ENCODE measurements around the gene USP11.

USP11 gene

DNA sequence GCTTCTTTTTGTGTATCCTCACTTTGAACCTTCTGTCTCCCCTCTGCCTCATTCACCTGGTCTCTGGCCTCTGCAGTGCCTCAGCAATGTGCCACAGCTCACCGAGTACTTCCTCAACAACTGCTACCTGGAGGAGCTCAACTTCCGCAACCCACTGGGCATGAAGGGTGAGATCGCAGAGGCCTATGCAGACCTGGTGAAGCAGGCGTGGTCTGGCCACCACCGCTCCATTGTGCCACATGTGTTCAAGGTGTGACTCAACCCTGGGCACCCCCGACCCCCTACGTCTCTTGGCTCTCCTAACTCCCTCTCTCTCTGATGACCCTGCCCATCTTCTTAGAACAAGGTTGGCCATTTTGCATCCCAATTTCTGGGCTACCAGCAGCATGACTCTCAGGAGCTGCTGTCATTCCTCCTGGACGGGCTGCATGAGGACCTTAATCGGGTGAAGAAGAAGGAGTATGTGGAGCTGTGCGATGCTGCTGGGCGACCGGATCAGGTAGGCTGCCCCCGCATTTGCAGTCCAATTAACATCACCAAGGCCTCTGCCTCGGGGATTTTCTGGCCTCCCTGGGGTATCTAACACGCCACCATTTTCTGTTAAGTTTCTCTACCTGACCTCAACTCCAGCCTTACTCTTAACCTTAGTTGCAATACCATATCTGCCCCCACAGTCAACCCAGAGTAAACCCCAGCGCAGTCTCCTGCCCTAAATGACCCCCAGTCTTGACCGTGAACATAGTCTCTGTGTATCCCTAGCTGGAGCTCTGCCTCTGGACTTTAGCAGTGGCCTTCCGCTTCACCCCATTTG, 8.6 kb downstream of the USP11 start:
- TF ChIP-seq FOXP2 (optimal IDR thresholded peaks at IDR 0.05; ENCODE audit: control extremely low read depth, extremely low read length, insufficient read depth) (no peak), POLR2AphosphoS5 (IDR thresholded peaks at IDR 0.05; ENCODE audit: borderline replicate concordance, low read depth, low read length) (no peak), EZH2 (IDR thresholded peaks at IDR 0.05) (no peak)
- Histone ChIP-seq H3K9ac (ENCODE audit: insufficient read length) (no peak overlapping the region), H3K36me3 (ENCODE audit: insufficient read depth, low read length) (peaks cover 55% of the 10 kb centered on the region; the same call in 1 of the 2 replicates), H3K9me3 (ENCODE audit: low read depth, low read length) (no peaks in the 10 kb centered on the region), H3K27ac (no peak overlapping the region), H3K4me3 (no peak overlapping the region)
- no peak for DNase-seq (ENCODE audit: low read depth, low spot score)

DNA sequence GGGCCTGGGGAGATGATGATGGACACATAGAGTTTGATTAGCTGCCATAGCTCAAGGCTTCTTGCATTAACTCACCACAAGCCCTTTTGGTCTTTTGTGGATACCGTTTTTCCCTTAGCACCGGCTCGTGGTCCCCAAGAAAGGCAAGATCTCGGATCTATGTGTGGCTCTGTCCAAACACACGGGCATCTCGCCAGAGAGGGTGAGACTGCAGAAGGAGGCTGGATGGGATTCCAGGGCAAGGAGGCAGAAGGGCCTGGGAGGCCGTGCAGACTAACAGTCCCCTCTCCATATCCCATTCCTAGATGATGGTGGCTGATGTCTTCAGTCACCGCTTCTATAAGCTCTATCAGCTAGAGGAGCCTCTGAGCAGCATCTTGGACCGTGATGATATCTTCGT, 9.5 kb downstream of the USP11 start:
- H3K27ac ChIP-seq = no peak overlapping the region
- TF ChIP-seq POLR2AphosphoS5 (IDR thresholded peaks at IDR 0.05; ENCODE audit: borderline replicate concordance, low read depth, low read length) (no peak), FOXP2 (optimal IDR thresholded peaks at IDR 0.05; ENCODE audit: control extremely low read depth, extremely low read length, insufficient read depth) (no peak), EZH2 (IDR thresholded peaks at IDR 0.05) (no peak)
- H3K9me3 ChIP-seq (ENCODE audit: low read depth, low read length) = no peaks in the 10 kb centered on the region
- DNase-seq (ENCODE audit: low read depth, low spot score) = no peak
- peaks cover 55% of the 10 kb centered on the region; the same call in 1 of the 2 replicates for H3K36me3 ChIP-seq (ENCODE audit: insufficient read depth, low read length)
- no peak overlapping the region for H3K4me3 ChIP-seq
- H3K9ac ChIP-seq (ENCODE audit: insufficient read length) = no peak overlapping the region

DNA sequence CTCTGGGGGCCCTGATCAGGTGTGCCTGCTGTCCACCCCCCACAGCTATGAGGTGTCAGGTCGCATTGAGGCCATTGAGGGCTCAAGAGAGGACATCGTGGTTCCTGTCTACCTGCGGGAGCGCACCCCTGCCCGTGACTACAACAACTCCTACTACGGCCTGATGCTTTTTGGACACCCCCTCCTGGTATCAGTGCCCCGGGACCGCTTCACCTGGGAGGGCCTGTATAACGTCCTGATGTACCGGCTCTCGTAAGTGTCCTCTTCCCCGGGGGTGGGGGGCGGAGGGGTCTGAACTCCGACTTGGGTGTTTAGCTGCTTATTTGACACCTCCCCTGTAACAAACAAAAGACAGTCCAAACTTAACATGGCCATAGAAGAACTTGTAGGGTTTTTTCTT, 10.5 kb downstream of the USP11 start:
- no peak for DNase-seq (ENCODE audit: low read depth, low spot score)
- Histone ChIP-seq H3K36me3 (ENCODE audit: insufficient read depth, low read length) (peaks cover 55% of the 10 kb centered on the region; the same call in 1 of the 2 replicates), H3K9ac (ENCODE audit: insufficient read length) (no peak overlapping the region), H3K27ac (no peak overlapping the region), H3K4me3 (no peak overlapping the region), H3K9me3 (ENCODE audit: low read depth, low read length) (no peaks in the 10 kb centered on the region)
- no peak for TF ChIP-seq FOXP2 (optimal IDR thresholded peaks at IDR 0.05; ENCODE audit: control extremely low read depth, extremely low read length, insufficient read depth)
- TF ChIP-seq POLR2AphosphoS5 (IDR thresholded peaks at IDR 0.05; ENCODE audit: borderline replicate concordance, low read depth, low read length) = no peak
- no peak for TF ChIP-seq EZH2 (IDR thresholded peaks at IDR 0.05)

DNA sequence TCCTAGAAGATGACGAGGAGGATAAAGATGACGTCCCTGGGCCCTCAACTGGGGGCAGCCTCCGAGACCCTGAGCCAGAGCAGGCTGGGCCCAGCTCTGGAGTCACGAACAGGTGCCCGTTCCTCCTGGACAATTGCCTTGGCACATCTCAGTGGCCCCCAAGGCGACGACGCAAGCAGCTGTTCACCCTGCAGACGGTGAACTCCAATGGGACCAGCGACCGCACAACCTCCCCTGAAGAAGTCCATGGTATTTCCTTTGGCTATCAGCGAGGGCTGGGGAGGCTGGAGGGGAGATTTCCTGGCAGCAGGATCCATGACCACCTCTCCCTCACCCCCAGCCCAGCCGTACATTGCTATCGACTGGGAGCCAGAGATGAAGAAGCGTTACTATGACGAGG, 11.9 kb downstream of the USP11 start:
- TF ChIP-seq FOXP2 (optimal IDR thresholded peaks at IDR 0.05; ENCODE audit: control extremely low read depth, extremely low read length, insufficient read depth) (no peak), POLR2AphosphoS5 (IDR thresholded peaks at IDR 0.05; ENCODE audit: borderline replicate concordance, low read depth, low read length) (no peak), EZH2 (IDR thresholded peaks at IDR 0.05) (no peak)
- no peak for DNase-seq (ENCODE audit: low read depth, low spot score)
- Histone ChIP-seq H3K27ac (no peak overlapping the region), H3K4me3 (no peak overlapping the region), H3K36me3 (ENCODE audit: insufficient read depth, low read length) (peaks cover 47% of the 10 kb centered on the region; the same call in 1 of the 2 replicates), H3K9ac (ENCODE audit: insufficient read length) (no peak overlapping the region), H3K9me3 (ENCODE audit: low read depth, low read length) (no peaks in the 10 kb centered on the region)

DNA sequence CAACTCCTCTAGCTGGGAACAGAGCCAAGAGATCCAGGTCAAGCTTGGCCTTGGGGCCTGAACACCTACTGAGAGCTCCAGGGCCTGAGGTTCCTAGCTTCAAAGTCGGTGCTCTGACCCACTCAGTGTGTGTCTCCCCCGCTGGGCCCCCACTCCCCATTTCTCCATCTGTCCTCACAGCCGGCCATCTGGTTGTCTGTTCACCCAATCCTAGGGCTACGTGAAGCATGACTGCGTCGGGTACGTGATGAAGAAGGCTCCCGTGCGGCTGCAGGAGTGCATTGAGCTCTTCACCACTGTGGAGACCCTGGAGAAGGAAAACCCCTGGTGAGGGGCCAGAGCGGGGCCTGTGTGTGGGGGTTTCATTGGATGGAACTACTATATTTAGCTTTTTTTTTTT, 12.3 kb downstream of the USP11 start:
- Histone ChIP-seq H3K9me3 (ENCODE audit: low read depth, low read length) (no peaks in the 10 kb centered on the region), H3K27ac (no peak overlapping the region), H3K4me3 (no peak overlapping the region), H3K9ac (ENCODE audit: insufficient read length) (no peak overlapping the region), H3K36me3 (ENCODE audit: insufficient read depth, low read length) (peaks cover 42% of the 10 kb centered on the region; the same call in 1 of the 2 replicates)
- DNase-seq (ENCODE audit: low read depth, low spot score) = no peak
- TF ChIP-seq FOXP2 (optimal IDR thresholded peaks at IDR 0.05; ENCODE audit: control extremely low read depth, extremely low read length, insufficient read depth) (no peak), POLR2AphosphoS5 (IDR thresholded peaks at IDR 0.05; ENCODE audit: borderline replicate concordance, low read depth, low read length) (no peak), EZH2 (IDR thresholded peaks at IDR 0.05) (no peak)

DNA sequence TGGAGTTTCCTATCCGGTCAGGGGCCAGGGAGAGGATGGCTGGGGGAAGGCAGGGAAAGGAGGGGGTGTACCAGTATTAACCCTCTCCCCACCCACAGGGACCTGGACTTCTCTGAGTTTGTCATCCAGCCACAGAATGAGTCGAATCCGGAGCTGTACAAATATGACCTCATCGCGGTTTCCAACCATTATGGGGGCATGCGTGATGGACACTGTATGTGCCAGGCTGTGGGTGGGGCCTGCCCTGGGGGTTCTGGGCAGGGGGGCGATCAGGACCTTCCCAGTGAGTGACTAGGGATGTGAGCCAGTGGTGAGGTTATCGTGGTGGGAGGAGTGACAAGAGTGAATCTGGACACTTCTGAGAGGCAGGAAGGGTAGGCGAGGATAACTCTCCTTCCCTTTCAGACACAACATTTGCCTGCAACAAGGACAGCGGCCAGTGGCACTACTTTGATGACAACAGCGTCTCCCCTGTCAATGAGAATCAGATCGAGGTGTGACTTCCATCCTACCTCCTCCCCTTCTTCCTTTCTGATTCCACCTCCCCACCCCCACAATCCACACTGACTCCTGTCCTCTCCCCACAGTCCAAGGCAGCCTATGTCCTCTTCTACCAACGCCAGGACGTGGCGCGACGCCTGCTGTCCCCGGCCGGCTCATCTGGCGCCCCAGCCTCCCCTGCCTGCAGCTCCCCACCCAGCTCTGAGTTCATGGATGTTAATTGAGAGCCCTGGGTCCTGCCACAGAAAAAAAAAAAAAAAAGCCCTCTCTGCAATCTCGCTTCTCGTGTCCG, 14.6 kb downstream of the USP11 start:
- H3K4me3 ChIP-seq = no peak overlapping the region
- no peak for TF ChIP-seq POLR2AphosphoS5 (IDR thresholded peaks at IDR 0.05; ENCODE audit: borderline replicate concordance, low read depth, low read length)
- no peak for TF ChIP-seq EZH2 (IDR thresholded peaks at IDR 0.05)
- no peak for TF ChIP-seq FOXP2 (optimal IDR thresholded peaks at IDR 0.05; ENCODE audit: control extremely low read depth, extremely low read length, insufficient read depth)
- no peak for DNase-seq (ENCODE audit: low read depth, low spot score)
- H3K27ac ChIP-seq = no peak overlapping the region
- no peaks in the 10 kb centered on the region for H3K9me3 ChIP-seq (ENCODE audit: low read depth, low read length)
- peaks cover 19% of the 10 kb centered on the region; the same call in 1 of the 2 replicates for H3K36me3 ChIP-seq (ENCODE audit: insufficient read depth, low read length)
- H3K9ac ChIP-seq (ENCODE audit: insufficient read length) = no peak overlapping the region

DNA sequence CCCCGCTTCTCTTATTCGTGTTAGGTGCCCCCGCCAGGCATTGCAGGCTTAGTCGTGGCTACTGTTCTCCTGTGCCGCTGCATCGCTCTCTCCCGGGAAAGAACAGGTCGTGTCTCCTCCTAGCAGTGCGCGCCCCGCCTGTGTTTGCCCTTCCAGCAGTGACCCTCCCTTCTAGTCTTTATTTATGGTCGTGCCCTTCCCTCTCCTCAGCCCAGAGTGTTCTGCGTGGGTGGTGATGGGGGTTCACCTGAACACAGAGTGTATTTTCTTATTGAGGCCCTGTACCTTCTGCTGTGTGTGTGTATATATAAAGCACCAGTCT, 15.2 kb downstream of the USP11 start:
- Histone ChIP-seq H3K36me3 (ENCODE audit: insufficient read depth, low read length) (peaks cover 17% of the 10 kb centered on the region; the same call in 1 of the 2 replicates), H3K9me3 (ENCODE audit: low read depth, low read length) (no peaks in the 10 kb centered on the region), H3K9ac (ENCODE audit: insufficient read length) (no peak overlapping the region)

DNA sequence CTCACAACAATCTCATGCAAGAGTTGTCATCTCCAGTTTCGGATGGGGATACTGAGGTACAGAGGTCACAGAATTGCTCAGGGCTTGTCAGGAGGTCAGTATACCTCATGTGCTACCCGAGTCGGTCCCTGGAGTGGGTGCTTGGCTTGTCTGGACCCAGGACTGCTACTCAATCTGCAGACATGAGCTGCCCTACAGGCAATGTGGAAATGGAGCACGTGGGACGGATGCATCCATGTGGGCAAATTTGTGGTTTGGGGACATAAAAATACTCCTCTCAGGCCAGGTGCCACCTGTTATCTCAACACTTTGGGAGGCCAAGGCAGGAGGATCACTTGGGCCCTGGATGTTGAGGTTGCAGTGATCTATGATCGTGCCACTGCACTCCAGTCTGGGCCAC, 15.8 kb downstream of the USP11 start:
- no peak overlapping the region for H3K27ac ChIP-seq
- H3K9ac ChIP-seq (ENCODE audit: insufficient read length) = no peak overlapping the region
- no peak overlapping the region for H3K4me3 ChIP-seq
- H3K36me3 ChIP-seq (ENCODE audit: insufficient read depth, low read length) = peaks cover 14% of the 10 kb centered on the region; the same call in 1 of the 2 replicates
- H3K9me3 ChIP-seq (ENCODE audit: low read depth, low read length) = no peaks in the 10 kb centered on the region
- DNase-seq (ENCODE audit: low read depth, low spot score) = no peak
- no peak for TF ChIP-seq EZH2 (IDR thresholded peaks at IDR 0.05)
- no peak for TF ChIP-seq POLR2AphosphoS5 (IDR thresholded peaks at IDR 0.05; ENCODE audit: borderline replicate concordance, low read depth, low read length)
- TF ChIP-seq FOXP2 (optimal IDR thresholded peaks at IDR 0.05; ENCODE audit: control extremely low read depth, extremely low read length, insufficient read depth) = no peak

More for the DNA sequence above, 15.2 kb downstream of the USP11 start:
- Histone ChIP-seq H3K4me3 (no peak overlapping the region), H3K27ac (no peak overlapping the region)
- TF ChIP-seq EZH2 (IDR thresholded peaks at IDR 0.05) = no peak
- TF ChIP-seq FOXP2 (optimal IDR thresholded peaks at IDR 0.05; ENCODE audit: control extremely low read depth, extremely low read length, insufficient read depth) = no peak
- TF ChIP-seq POLR2AphosphoS5 (IDR thresholded peaks at IDR 0.05; ENCODE audit: borderline replicate concordance, low read depth, low read length) = no peak
- no peak for DNase-seq (ENCODE audit: low read depth, low spot score)

All from SK-N-MC (cell line).